NCI-H524 (cell line): ENCODE results near the gene MUL1.

Experiments used
- DNase-seq, 2 experiments: peaks; one replicate each; lab custom pipeline; 2025; lab: John Stamatoyannopoulos, UW

The MUL1 gene

DNA sequence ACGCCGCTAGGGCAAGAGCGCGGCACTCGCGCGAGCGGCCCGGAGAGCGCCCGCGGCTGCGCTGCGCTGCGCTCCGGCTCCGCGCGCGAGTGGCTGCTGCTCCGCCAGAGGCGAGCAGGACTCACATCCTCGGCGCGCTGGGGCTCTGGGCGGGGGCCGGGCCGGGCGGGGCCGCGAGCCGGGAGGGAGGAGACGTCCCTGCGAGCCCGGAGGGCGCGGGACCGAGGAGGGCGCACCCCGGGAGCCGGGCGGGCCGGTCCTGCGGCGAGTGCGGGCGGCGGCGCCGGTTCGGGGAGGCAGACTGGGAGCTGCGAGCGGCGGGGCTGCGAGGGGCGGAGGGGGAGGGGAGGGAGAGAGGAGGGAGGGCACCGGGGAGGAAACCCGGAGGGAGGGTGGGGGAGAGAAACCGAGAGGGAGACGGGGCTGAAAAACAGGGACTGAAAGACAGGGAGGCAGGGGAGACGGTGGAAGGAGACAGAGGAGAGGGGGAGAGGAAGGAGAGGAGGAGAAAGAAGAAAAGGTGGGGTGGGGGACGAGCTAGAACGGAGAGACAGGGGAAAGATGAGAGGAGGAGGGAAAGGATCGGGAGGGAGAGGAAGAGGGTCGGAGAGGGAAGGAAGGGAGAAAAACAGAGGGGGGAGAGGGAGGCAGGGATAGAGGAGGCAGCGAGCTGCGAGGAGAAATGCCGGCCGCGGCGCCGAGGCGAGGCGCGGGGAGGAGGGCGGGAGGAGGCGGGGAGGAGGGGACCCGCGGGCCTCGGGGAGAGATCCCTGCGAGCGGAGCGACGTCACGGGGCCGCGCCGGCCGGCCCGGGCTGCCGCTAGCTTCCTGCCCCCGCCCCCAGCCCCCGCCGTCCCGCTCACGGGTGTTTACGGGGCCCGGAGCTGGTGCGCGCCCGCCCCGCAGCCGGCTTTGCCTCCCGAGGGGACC is 22.2 kb downstream of the MUL1 start, which contains the start of gene CAMK2N1:
Gene CAMK2N1 (minus strand): TSS at position 684 of the 930 bp plus-strand sequence. CDS start 831 bp downstream, outside the sequence.
- peak; percentile 42 for DNase-seq

DNA sequence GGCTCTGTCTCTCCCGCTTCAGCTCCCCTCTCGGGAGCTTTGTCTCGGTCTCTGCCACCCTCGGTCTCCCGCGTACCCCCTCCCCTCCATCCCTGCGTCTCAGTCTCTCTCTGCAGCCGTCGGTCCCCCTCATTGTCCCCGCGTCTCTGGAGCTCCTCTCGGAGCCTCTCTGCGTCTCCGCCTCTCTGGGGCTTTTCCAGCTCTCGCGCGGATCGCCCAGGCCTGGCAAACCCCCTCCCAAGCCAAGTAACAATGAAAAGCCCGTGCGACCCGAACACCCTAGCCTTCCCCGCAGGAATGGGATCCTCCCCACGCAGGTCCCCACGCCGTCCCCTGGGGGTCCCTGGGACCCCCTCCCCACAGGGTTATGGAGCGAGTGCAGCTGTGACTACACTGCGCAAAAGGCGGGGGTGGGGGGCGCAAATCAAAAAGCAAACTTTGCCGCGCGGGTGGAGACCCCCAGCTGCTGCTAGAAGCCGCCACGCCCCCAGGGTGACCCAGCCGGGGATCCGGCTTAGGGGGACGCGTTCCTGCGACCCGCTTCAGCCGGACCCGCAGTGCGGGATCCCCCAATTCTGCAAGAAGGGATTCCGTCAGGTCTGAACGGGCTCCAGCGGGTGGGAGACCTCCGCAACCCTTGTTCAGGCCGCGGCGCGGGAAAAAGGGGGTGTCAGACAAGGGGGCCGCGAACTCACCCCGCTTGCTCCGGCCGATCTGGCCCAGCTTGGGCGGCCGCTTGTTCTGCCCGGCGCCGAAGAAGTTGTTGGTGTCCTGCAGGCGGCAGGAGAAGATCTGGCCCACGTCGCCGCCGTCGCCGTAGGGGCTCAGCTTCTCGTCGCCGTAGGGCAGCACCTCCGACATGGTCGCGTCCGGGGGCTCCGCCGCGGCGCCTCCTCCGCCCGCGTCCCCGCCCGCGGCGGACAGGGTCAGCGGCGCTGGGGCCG is 23.2 kb downstream of the MUL1 start:
- DNase-seq: peak in 1 of 2 experiments; percentile 54

DNA sequence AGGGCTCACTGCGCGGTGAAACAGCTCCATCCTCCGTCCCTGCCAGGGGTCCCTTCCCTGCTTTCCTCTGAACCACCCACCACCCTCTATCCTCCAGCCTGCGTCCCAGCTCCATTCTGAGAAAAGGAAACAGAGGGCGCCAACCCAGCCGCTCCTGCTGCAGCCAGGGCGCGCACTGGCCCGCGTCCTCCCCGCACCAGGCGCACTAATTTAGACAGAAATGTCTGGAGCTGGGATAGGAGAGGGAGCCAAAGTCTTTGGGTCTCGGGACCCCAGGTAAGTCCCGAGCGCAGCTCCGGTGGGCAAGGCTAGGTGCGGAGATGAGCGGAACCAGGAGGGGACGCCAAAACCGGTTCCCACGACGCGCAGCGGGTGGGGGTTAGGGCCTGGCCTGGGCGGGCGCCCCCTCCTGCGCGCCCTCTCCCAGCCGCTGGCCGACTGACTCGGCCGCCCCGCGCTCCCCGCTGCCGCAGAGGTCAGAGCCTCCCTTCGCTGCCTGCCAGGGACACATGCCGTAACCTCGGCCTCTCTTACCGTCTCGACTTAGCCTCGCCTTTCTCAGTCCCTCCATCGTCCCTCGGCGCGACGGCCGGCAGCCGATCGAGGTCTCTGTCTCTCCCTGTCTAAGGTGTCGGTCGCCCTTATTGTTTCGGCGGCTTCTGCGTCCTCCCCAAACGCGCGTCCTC is 24.0 kb downstream of the MUL1 start:
- peak; percentile 21 to 61 for DNase-seq

DNA sequence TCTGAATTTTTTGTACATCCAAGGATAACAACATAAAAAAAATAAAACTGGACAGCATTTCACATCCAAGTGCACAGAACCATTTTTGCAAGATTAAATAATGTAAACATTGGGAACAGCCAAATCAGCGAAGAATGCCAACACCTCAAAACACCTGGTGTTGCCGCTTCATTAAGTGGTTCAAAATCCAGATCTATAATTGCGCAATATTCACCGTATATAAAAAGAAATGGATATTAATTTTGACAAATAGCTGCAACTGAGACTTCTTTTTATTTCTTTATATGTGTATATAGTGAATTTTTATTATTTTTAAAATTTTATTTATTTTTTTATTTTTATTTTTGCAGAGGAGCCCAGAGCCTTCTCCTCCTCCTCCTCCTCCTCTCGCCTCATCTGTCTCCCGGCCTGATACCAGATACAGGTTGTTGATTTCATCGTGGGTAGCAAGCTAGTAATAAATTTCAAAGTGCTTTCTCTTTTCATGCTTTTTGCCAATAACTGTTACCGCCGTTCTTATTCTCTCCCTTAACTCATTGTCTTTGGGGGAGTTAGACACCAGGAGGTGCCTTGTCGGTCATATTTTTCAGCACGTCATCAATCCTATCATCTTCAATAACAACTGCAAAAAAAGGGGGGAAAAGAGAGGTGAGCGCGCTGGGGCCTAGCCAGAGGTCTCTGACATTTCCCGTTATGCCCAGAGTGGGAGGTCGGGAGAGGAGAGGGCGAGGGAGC is 24.7 kb downstream of the MUL1 start:
- no peak for DNase-seq

DNA sequence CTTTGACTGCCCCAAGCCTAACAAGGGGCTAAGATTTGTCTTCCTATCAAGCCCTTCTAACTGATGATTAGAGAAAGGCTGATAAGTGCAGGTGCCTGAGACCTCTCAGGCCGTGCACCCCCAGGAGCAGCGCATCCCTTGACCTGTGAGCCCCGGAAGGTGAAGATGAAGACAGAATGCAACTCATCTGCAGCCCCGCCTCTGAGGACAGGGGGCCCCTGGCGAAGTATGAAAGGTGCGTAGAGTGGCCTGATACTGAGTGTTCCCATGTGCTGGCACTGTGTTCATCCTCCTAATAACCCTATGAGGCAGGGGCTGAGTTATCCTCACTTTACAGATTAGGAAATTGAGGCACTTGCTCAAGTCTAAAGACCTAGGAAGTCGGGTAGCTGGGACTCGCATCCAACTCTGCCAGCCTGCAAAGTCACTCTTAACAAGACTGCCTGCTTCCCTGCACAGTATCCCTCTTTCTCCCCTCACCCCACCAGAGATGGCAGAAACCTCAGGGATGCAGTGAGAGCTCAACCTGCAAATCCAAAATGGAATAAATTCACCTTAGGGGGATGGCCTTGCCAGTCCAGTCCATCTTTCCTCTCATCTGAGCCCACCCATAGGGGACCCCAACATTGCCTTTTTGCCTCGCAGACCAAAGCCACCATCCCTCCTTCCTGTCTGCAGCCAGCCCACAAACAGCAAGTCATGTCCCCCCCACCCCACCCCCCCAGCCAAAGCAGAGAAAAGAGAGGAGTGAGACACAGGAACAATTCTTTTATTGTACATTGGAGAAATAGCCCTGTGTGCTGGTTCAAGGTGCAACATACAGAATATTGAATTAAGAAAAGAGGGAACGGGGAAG is 26.1 kb downstream of the MUL1 start:
- DNase-seq: no peak

DNA sequence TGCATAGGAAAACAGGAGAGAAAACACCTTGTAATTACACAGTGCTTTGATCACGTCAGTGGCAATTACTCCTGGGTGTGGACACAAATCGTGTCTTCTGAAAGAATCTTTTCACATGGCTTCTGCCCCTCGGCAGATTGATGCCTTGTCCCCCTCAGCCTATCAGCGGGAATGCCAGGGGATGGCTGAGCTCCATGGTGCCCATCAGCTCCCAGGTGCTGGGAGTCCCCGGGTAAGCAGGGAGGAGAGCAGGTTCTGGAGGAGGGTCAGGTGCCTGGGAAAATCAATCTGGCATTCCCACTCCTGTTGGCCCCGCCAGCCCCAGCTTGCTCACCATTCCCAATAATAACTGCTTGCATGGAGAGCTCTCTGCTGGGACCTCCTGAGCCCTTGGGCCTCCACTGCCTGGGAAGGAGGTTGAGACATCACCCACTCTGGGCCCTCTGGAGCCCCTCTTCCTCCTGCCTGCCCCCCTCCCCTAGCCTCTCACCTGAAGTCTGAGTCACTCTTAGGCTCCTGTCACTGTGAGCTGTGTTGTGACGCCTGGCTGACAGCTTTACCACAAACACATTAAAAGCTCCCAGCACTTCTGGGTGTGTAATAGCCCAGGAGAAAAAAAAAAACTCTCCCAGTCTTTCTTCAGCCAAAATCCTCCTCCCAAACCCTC is 26.9 kb downstream of the MUL1 start:
- DNase-seq: no peak

DNA sequence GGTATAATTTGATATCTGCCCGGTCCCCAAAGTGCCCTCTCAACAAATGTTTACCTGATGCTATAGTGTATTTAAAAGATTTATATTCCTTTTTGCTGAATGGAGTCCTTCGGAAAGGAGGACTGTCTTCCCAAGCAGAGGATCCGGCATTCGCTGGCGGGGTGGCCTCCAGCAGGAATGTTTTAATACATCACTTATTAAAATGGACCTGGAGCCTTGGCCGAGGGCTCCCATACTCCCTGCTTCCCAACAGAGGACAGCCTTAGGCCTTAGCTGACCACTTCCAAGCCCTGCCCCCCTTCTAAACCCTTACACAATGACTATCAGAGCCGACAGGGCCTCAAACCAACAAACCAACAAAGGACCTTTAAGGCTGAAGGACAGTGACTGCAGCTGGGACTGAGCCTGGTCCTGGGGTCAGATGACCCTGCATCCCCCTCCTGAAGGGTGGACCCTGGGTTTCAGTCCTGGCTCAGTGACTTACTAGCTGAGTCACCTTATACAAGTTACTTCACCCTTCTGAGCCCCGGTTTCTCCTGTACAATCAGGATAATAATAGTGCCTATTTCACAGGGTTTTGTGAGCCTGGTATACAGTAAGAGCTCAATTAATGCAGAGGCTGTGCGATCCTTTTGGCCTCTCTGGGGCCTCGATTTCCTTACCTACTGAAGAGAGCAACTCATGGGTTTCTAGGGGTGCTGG is 27.6 kb downstream of the MUL1 start:
- DNase-seq: no peak

DNA sequence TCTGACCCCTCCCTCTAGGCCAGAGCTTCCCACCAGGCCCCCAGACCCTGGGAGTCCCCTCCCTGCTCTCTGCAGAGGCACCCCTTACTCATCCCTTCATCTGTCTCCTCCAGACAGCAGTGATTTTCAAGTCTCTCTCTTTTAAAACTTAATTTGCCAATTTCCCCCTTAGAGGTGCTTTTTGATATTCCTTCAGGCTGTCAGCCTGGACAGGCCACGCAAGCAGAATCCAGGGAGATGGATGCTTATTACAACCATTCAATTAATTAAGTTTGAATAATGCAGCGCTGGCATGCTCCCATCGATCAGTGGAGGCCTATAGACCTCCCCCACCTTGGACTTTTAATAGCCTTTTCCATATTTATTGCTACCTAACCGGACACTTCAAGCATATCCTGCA is 28.1 kb downstream of the MUL1 start:
- DNase-seq: no peak

DNA sequence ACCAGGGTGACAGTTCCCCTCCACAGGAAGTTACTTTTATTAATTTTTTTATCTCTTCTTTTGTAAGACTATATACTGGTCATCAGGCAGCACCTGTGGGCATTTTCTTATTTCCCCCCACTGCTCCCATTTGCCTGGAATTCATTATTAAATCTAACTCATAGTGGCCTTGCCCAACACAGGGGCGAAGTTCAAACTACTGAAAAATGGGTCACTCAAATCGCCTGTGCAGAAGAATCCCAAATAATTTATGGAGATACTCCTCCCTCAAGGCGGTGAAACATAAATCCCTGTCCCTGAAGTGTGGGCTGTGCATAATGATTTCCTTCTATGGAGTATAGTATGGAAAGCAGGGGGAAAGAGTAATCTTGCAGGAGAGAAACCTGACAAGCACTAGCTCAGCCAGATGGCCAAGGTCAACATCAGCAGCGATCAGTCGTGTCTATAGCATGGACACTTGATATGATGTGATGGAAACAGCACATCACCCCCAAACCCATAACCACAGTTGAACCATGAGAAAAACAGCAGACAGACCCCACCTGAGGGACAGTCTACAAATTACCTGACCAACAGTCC is 29.8 kb downstream of the MUL1 start:
- peak in 1 of 2 experiments; percentile 39 for DNase-seq

DNA sequence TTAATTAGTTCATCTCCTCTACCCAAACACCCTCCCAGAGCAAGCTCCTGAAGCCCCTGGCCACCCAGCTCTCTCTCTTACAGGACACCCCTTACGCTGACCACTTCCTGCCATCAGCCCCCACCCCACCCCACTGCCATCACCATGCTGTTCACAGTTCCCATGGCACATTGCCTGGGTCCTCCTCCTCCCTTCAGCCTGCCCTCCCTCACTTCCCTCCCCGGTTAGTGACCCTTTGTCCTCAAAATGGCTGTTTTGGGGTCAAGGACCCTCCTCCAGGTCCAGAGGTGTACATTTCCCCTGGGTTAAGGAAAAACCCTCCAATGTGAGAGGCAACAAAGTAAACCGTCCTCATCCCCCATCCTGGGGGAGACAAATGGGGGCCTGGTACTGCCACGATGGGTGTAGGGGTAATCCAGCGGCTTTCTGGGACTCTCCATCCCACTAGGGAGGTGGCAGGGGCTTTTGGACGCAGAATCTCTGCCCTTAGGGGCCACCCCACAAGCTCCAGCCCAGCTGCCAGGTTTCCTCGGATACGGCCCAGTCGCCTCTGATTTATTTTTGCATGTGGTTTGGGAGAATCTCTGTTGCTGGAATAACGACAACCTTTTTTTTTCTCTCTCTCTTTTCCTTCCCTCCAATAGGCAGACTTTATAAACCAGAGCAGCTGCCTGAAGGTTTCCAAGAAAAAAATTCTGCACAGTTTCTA is 30.4 kb downstream of the MUL1 start:
- DNase-seq: no peak

DNA sequence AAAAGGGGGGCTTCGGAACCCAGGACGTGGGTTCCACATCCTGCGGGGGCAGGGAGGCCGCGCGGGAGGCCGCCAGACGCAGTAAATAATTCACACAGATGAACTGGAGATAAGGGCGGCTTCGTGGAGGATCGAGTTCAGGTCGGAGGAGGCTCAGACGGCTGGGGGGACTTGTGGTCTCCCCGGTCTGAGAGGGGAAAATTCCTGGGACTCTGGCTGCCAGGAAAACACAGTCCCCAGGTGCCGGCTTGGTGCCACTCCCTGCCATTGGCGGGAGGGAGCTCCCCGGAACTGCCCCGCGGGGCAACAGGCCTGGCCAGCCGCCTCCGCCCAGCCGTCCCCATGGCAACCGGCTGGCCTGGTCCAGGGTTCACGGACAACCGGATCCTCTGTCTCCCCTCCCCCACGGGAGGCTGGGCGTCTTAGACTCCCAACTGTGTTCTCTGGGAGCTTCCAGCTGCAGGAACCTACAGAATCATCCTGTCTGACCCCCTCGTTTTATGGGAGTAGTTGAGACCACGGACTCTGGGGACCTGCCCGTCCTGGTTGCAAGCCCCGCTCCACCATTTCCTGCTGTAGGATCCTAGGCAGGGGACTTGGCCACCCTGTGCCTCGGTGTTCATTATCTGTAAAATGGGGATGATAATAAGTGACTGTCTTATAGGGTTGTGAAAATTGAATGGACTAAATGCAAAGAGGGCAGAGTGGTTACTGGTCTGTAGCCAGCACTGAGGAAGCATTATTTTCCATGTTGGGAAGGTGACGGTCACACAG is 31.5 kb downstream of the MUL1 start:
- DNase-seq: no peak

DNA sequence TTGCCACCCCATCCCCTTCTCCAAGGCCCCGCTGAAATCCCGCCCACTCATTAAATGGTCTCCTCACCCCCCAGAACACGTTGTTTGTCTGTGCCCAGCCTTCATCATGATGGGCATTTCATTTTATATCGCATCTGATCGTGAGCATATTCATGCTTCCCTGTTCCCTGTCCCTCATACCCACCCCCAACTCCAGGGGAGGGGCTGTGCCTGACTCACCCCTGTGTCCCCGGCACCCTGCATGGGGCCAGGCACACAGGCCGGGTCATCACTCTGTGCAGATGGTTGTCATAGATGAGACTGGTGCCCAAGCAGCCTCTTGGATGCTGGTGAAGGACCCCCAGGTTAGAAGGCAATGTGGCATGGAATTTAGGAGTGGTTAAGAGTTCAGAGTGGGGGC is 33.0 kb downstream of the MUL1 start:
- no peak for DNase-seq

DNA sequence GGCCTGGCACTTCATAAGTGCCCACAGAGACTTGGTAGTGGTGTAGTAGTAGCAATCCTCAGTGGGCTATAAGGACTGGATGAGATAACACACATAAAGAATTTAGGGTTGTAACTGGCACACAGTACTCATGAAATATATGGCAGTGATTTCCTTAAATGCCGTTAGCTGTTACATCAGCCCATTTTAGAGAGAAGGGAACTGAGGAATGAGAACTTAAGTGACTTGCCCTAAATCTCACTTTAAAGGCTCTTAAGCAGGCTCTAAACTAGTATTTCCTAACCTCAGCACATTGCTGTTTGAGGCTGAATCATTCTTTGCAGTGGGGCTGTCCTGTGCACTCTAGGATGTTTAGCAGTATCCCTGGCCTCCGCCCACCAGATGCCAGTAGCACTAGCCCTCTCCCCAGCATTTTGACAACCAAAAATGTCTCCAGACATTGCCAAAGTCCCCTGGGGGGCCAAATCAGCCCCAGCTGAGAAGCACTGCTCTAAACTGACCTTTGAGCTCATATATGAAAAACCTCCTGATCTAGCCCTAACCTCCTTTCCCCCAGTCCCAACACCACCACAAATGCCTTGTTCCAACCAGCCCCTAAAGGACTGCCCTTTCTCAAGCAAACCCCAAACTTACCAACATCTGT is 33.5 kb downstream of the MUL1 start:
- no peak for DNase-seq

DNA sequence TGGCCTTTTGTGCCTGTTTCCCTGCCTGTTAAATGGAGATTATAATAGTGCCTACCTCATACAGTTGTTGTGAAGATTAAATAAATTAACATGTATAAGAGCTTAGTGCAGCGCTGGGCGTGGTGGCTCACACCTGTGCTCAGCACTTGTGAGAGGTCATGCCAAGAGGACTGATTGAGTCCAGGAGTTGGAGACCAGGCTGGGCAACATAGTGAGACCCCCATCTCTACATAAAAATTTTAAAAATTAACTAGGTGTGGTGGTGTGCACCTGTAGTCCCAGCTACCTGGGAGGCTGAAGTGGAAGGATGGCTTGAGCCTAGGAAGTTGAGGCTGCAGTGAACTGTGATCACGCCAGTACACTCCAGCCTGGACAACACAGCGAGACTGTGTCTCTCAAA is 34.1 kb downstream of the MUL1 start:
- no peak for DNase-seq

DNA sequence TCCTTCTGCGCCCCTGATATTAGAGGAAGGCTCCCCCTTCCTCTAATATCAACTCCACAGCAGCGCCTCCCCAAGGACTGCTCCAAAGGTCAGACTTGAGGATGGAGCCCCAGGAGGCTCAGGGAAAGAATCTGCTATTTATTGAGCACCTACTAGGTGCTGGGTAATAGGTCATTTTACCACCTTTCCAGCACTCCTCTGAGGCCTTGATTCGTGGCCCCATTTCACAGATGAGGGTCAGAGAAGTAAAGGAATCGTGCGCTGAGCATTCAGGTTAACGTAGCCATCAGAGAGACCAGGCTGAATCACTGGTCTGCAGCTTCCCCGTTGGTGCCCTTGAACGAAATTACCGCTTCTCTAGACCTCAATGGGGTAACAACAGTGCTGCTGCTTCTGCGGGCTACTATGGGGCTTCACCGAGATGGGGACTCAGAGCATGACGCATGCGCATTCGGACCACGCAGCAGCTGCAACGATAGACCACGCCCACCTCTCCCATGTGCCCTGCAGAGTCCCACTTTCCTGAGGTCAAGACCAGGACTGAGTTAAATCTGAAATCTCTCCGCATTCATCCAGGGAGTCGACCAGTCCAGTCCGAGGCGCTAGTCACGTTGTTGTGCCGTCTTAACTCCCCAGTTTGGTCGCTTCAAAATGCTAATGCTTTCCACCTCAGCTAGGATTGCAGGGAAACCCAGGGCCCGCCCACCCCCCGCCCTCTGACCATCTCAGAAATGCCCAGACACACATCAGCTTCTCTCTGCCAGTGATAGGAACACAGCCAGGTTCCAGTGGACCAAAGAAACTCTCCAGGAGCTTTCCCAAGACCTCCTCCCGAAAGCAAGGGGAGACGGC is 34.9 kb downstream of the MUL1 start:
- DNase-seq: no peak

DNA sequence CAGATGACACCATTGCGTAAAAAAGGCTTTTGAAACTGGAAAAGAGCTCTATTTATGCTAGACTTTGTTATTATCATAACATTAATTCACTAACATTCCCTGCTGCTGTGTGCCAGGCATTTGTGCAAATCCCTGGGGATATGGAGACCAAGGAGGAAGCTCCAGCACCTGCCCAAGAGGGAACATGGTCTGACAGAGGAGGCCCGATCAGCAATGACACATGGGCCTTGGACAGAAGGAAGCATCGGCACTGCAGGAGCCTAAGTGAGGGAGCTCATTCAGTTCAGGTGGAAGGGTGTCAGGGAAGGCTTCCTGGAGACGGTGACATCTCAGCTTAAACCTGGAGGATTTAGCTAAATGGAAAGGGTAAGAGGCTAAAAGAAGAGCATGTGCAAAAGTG is 35.8 kb downstream of the MUL1 start:
- no peak for DNase-seq
